GM12878 (cell line): Measurements from ENCODE around the gene PDE6D.

ENCODE experiments used
- TF ChIP-seq, protein P1 (sequence below), 3 experiments: IDR thresholded peaks in 2 of 3; conservative IDR thresholded peaks in 1 of 3; 2 replicates each; pipeline ENCODE4 v1.5.1; 2011; ENCODE audit warnings: low read depth in 3 of 3, low read length in 3 of 3, mild to moderate bottlenecking in 3 of 3, control low read depth in 2 of 3, moderate library complexity in 2 of 3, inconsistent platforms in 1 of 3, mixed read lengths in 1 of 3; ENCODE audit not compliant: control insufficient read depth in 2 of 3, insufficient read depth in 1 of 3; ENCODE audit errors: extremely low read depth in 1 of 3
- TF ChIP-seq, protein P2 (sequence below): fragments of 450-650 bp; IDR thresholded peaks from 2 replicates; pipeline ENCODE4 v1.6.1; 2018; ENCODE audit warnings: mild to moderate bottlenecking, low read depth, moderate library complexity; ENCODE audit not compliant: partially characterized antibody
- TF ChIP-seq, protein P3 (sequence below): IDR thresholded peaks from 2 replicates; pipeline ENCODE4 v1.6.1; 2012; ENCODE audit warnings: low read depth, low read length, improper control_type of control experiment
- TF ChIP-seq, protein P4 (sequence below): IDR thresholded peaks from 2 replicates; pipeline ENCODE4 v1.6.1; 2011; ENCODE audit warnings: low read depth, low read length, improper control_type of control experiment, borderline replicate concordance

DNA sequence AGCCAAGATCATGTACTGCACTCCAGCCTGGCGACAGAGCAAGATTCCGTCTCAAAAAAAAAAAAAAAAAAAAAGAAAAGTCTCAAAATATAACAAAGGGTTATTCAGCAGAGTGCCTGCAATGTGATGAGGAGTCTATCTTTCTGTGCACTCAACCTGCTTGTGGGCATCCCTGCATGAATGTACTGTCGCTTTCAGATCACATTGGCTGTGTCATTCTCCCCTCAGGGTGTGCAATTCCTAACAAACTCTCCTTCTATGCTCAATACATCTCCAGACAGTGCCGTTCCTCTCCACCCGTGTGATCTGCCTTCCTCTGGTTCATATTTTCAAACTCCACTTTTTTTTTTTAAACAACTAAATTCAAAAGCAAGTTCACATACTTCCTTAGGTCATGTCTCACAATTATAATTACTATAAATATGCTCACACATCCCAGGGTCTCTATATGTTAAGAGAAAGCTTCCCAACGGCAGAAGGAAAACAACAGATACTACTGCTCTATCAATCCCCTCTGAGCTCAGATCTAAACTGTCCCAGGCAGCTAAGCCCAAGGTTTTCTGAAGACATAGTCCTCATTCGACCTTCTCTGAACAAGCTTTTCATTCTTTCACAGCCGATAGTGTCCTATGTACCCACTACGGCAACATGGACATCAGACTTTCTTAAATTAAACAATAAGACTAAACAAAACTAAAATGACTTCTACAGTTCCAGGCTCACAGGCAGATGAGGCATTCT lies 37.5 kb downstream of the PDE6D start:
- TF ChIP-seq, protein P1, sequence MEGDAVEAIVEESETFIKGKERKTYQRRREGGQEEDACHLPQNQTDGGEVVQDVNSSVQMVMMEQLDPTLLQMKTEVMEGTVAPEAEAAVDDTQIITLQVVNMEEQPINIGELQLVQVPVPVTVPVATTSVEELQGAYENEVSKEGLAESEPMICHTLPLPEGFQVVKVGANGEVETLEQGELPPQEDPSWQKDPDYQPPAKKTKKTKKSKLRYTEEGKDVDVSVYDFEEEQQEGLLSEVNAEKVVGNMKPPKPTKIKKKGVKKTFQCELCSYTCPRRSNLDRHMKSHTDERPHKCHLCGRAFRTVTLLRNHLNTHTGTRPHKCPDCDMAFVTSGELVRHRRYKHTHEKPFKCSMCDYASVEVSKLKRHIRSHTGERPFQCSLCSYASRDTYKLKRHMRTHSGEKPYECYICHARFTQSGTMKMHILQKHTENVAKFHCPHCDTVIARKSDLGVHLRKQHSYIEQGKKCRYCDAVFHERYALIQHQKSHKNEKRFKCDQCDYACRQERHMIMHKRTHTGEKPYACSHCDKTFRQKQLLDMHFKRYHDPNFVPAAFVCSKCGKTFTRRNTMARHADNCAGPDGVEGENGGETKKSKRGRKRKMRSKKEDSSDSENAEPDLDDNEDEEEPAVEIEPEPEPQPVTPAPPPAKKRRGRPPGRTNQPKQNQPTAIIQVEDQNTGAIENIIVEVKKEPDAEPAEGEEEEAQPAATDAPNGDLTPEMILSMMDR (IDR thresholded peaks at IDR 0.05 in 2 of 3, conservative IDR thresholded peaks at IDR 0.05 in 1 of 3; ENCODE audit: control insufficient read depth in 2 of 3, extremely low read depth in 1 of 3, insufficient read depth in 1 of 3, low read depth in 3 of 3, low read length in 3 of 3): no peak
- TF ChIP-seq, protein P2, sequence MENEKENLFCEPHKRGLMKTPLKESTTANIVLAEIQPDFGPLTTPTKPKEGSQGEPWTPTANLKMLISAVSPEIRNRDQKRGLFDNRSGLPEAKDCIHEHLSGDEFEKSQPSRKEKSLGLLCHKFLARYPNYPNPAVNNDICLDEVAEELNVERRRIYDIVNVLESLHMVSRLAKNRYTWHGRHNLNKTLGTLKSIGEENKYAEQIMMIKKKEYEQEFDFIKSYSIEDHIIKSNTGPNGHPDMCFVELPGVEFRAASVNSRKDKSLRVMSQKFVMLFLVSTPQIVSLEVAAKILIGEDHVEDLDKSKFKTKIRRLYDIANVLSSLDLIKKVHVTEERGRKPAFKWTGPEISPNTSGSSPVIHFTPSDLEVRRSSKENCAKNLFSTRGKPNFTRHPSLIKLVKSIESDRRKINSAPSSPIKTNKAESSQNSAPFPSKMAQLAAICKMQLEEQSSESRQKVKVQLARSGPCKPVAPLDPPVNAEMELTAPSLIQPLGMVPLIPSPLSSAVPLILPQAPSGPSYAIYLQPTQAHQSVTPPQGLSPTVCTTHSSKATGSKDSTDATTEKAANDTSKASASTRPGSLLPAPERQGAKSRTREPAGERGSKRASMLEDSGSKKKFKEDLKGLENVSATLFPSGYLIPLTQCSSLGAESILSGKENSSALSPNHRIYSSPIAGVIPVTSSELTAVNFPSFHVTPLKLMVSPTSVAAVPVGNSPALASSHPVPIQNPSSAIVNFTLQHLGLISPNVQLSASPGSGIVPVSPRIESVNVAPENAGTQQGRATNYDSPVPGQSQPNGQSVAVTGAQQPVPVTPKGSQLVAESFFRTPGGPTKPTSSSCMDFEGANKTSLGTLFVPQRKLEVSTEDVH: no peak
- TF ChIP-seq, protein P3, sequence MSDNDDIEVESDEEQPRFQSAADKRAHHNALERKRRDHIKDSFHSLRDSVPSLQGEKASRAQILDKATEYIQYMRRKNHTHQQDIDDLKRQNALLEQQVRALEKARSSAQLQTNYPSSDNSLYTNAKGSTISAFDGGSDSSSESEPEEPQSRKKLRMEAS: no peak
- TF ChIP-seq, protein P4, sequence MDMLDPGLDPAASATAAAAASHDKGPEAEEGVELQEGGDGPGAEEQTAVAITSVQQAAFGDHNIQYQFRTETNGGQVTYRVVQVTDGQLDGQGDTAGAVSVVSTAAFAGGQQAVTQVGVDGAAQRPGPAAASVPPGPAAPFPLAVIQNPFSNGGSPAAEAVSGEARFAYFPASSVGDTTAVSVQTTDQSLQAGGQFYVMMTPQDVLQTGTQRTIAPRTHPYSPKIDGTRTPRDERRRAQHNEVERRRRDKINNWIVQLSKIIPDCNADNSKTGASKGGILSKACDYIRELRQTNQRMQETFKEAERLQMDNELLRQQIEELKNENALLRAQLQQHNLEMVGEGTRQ: no peak
